GM20000 (cell line): ENCODE results near the gene IL32.

Experiments used
- DNase-seq: peaks from one replicate; pipeline ENCODE4 v3.0.0; 2012; ENCODE audit warnings: low spot score
- CTCF ChIP-seq: IDR thresholded peaks from 2 replicates; pipeline ENCODE4 v1.5.1; 2012; ENCODE audit warnings: mild to moderate bottlenecking, control low read depth; ENCODE audit errors: extremely low read depth, missing control alignments

IL32 gene

DNA sequence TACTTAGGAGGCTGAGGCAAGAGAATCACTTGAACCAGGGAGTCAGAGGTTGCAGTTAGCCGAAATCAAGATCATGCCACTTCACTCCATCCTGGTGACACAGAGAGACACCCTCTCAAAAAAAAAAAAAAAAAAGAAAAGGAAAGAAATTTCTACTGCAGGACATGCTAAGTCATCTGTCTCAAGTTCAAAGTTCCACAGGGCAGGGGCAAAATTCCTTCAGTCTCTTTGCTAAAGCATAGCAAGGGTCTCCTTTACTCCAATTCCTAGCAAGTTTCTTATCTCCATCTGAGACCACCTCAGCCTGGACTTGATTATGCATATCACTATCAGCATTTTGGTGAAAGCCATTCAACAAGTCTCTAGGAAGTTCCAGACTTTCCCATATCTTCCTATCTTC lies 19.1 kb downstream of the IL32 start:
- TF ChIP-seq CTCF = no peak
- no peak for DNase-seq

DNA sequence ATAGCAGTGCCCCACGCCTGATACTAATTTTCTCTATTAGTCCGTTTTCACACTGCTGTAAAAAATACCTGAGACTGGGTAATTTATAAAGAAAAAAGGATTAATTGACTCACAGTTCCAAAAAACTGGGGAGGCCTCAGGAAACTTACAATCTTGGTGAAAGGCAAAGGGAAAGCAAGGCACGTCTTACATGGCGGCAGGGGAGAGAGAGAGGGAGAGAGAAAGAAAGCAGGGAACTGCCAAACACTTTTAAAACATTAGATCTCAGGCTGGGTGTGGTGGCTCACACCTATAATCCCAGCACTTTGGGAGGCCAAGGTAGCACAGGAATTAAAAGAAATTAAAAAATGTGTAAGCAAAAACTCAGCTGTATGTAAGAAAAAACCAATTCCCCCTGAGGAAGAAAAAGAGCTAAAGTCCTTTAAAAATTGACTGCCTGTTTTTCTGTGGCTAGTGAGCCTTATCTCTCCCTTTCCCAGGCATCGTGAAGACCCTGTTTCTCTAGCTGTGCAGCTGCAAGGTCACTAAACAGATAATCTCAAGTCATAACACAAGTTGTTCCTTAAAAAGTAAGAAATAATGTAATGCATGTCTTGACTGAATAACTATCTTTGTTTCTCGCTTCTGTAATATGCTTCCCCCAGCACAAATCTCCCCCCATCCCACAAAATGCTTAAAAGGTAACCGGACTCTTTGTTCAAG lies 19.7 kb downstream of the IL32 start:
- TF ChIP-seq CTCF = no peak
- DNase-seq = no peak

GRCh38 chr16:3085868-3086595 lies 20.6 kb downstream of the IL32 start:
- TF ChIP-seq CTCF = no peak
- no peak for DNase-seq

DNA sequence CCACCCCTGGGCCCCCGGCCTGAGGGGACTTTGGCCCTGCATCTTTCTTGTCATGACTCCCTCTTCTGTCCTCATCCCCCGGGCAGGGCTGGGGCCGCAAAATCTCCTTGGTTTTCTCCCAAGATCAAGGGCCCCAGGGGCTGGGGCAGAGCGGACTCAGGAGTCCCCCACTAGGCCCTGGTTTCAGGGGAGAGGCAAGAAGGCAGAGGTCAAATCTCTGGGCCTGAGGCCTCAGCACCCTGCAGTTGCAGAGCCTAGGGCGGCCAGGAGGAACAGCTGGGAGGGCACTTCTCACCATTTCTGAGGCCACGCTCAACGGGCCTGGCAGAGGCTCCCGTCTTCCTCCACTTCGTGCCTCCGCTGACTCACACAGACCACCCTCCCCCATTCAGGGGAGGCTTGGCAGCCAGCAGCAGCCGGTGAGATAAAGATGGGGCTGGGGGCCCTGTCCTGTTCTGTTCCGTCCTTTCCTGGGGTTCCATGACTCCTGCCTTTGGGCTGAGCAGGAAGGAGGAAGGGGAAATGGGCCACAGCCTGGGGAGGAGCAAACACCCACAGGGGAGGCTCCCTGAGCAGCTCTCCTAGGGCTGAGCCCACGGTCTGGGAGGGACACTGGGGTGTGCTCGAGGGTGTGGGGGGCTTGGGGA lies 21.3 kb downstream of the IL32 start:
- DNase-seq = peak; percentile 4
- no peak for TF ChIP-seq CTCF

- DNase-seq = peak; percentile 42
- TF ChIP-seq CTCF = peak; percentile 43
Observed at GRCh38 chr16:3087243-3088235, 22.1 kb downstream of the IL32 start.

DNA sequence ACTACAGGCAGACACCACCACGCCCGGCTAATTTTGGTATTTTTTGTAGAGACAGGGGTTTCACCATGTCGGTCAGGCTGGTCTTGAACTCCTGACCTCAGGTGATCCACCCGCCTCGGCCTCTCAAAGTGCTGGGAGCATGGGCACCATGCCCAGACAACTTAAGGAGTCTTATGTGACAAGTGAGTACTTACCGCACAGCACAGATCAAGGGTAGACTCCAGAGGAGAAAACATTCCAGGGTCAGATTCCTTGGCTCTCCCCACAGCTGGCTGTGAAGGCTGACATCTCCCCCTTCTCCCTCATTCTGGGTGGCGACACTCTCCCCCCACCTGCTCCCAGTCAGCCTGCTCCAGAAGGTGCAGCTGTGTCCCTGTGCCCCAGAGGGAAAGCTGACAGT lies 23.0 kb downstream of the IL32 start:
- peak; percentile 10 for DNase-seq
- no peak for TF ChIP-seq CTCF
